GM23338 (cell line): ENCODE data around the gene ZFP64. TPM values are rescaled to one million over a fixed set of nuclear protein-coding genes. Genes with fewer than 3 reads are reported as not detected.

Experiments used
- ATAC-seq: fragments of 200-7000 bp; cut with Tn5 transposase; 3 replicates; pipeline ENCODE4 v1.9.1; 2020
- DNase-seq: peaks from one replicate; pipeline ENCODE4 v3.0.0-alpha.2; 2015; ENCODE audit warnings: low spot score
- H2AFZ ChIP-seq: fragments of 200-600 bp; sonication (generic); 2 replicates; pipeline ENCODE4 v1.8.0; 2016; ENCODE audit warnings: antibody characterized with exemption, mild to moderate bottlenecking, moderate library complexity
- H3F3A ChIP-seq: fragments of 200-600 bp; sonication (generic); replicated peaks from 2 replicates; pipeline ENCODE4 v1.8.0; 2017; ENCODE audit warnings: antibody characterized with exemption, mixed run types, low read depth
- H3K27ac ChIP-seq: fragments of 200-600 bp; sonication (generic); 2 replicates; pipeline ENCODE4 v1.6.1; 2016; ENCODE audit warnings: low read depth
- H3K27me3 ChIP-seq: fragments of 200-600 bp; sonication (generic); 2 replicates; pipeline ENCODE4 v1.8.0; 2016; ENCODE audit warnings: mild to moderate bottlenecking, mixed run types, moderate library complexity; ENCODE audit not compliant: insufficient read depth
- H3K36me3 ChIP-seq: fragments of 200-600 bp; sonication (generic); 2 replicates; pipeline ENCODE4 v1.8.0; 2016; ENCODE audit warnings: mild to moderate bottlenecking; ENCODE audit not compliant: insufficient read depth
- H3K4me1 ChIP-seq: fragments of 200-600 bp; sonication (generic); 2 replicates; pipeline ENCODE4 v1.8.0; 2016; ENCODE audit warnings: mild to moderate bottlenecking, moderate library complexity; ENCODE audit not compliant: insufficient read depth
- H3K4me2 ChIP-seq: fragments of 200-600 bp; sonication (generic); 2 replicates; pipeline ENCODE4 v1.7.1; 2017; ENCODE audit warnings: mixed run types
- H3K4me3 ChIP-seq: fragments of 200-600 bp; sonication (generic); 2 replicates; pipeline ENCODE4 v1.6.1; 2016; ENCODE audit warnings: mixed run types
- H3K79me2 ChIP-seq: fragments of 200-600 bp; sonication (generic); replicated peaks from 2 replicates; pipeline ENCODE4 v1.8.0; 2017; ENCODE audit warnings: mild to moderate bottlenecking; ENCODE audit not compliant: insufficient read depth
- H3K9me2 ChIP-seq: fragments of 200-600 bp; sonication (generic); 2 replicates; pipeline ENCODE4 v1.8.0; 2017; ENCODE audit not compliant: insufficient read depth
- H4K20me1 ChIP-seq: fragments of 200-600 bp; sonication (generic); replicated peaks from 2 replicates; pipeline ENCODE4 v1.8.0; 2017; ENCODE audit warnings: mild to moderate bottlenecking; ENCODE audit not compliant: insufficient read depth
- H3K27ac Mint-ChIP-seq: 2 replicates; pipeline ENCODE4 v1.8.0; 2020; ENCODE audit warnings: inconsistent platforms, mild to moderate bottlenecking, moderate library complexity, mixed read lengths
- H3K27me3 Mint-ChIP-seq: 3 replicates; pipeline ENCODE4 v1.8.0; 2022; ENCODE audit warnings: low read depth, mild to moderate bottlenecking, moderate library complexity, mixed read lengths, inconsistent platforms; ENCODE audit not compliant: insufficient read depth, poor library complexity
- H3K36me3 Mint-ChIP-seq: 3 replicates; pipeline ENCODE4 v1.8.0; 2021; ENCODE audit warnings: low read depth, mild to moderate bottlenecking, inconsistent platforms, moderate library complexity, mixed read lengths
- H3K4me1 Mint-ChIP-seq: 3 replicates; pipeline ENCODE4 v1.8.0; 2020; ENCODE audit warnings: mild to moderate bottlenecking, inconsistent platforms, mixed read lengths
- H3K4me3 Mint-ChIP-seq: 3 replicates; pipeline ENCODE4 v1.8.0; 2021; ENCODE audit warnings: moderate library complexity, mild to moderate bottlenecking, inconsistent platforms, mixed read lengths
- H3K9me3 Mint-ChIP-seq: 3 replicates; pipeline ENCODE4 v1.8.0; 2020; ENCODE audit warnings: moderate library complexity, mild to moderate bottlenecking, inconsistent platforms, mixed read lengths
- CREB1 ChIP-seq: fragments of 250-450 bp; sonication (Bioruptor Pico); IDR thresholded peaks from 2 replicates; pipeline ENCODE4 v1.5.0; 2020; ENCODE audit warnings: low read depth, mild to moderate bottlenecking, moderate library complexity
- CTCF ChIP-seq, 2 experiments: fragments of 200-600 bp in 1 of 2; sonication (generic) in 1 of 2; conservative IDR thresholded peaks; 2 replicates each; pipeline versions ENCODE4 v1.5.1 to v1.6.1; 2016 to 2017; ENCODE audit warnings: antibody characterized with exemption in 2 of 2, low read depth in 2 of 2, mild to moderate bottlenecking in 2 of 2, moderate library complexity in 1 of 2
- ETS1 ChIP-seq: IDR thresholded peaks from 2 replicates; pipeline ENCODE4 v1.6.1; 2016; ENCODE audit warnings: antibody characterized with exemption
- EZH2 ChIP-seq: fragments of 200-600 bp; sonication (generic); IDR thresholded peaks from one replicate; pipeline ENCODE4 v1.8.0; 2017; ENCODE audit warnings: antibody characterized with exemption, mild to moderate bottlenecking, low read depth; ENCODE audit not compliant: unreplicated experiment
- EZH2phosphoT487 ChIP-seq: fragments of 200-600 bp; sonication (generic); IDR thresholded peaks from one replicate; pipeline ENCODE4 v1.8.1; 2018; ENCODE audit warnings: antibody characterized with exemption; ENCODE audit not compliant: unreplicated experiment
- JUNB ChIP-seq: IDR thresholded peaks from one replicate; pipeline ENCODE4 v1.6.1; 2016; ENCODE audit warnings: antibody characterized with exemption; ENCODE audit not compliant: unreplicated experiment
- NANOG ChIP-seq: IDR thresholded peaks from 2 replicates; pipeline ENCODE4 v1.6.1; 2016; ENCODE audit warnings: antibody characterized with exemption, borderline replicate concordance
- REST ChIP-seq: IDR thresholded peaks from one replicate; pipeline ENCODE4 v1.6.1; 2018; ENCODE audit warnings: antibody characterized with exemption; ENCODE audit not compliant: unreplicated experiment
- STAT1 ChIP-seq: IDR thresholded peaks from one replicate; pipeline ENCODE4 v1.6.1; 2016; ENCODE audit warnings: antibody characterized with exemption; ENCODE audit not compliant: unreplicated experiment
- ZNF114 ChIP-seq: fragments of 250-450 bp; sonication (Bioruptor Pico); IDR thresholded peaks from 2 replicates; pipeline ENCODE4 v1.5.0; 2020; ENCODE audit warnings: mild to moderate bottlenecking, moderate library complexity
- ZNF331 ChIP-seq: fragments of 250-450 bp; sonication (Bioruptor Pico); IDR thresholded peaks from 2 replicates; pipeline ENCODE4 v1.5.0; 2020; ENCODE audit warnings: low read depth, mild to moderate bottlenecking, moderate library complexity
- ZNF462 ChIP-seq: fragments of 250-450 bp; sonication (Bioruptor Pico); IDR thresholded peaks from 2 replicates; pipeline ENCODE4 v1.5.0; 2020; ENCODE audit warnings: mild to moderate bottlenecking, moderate library complexity
- polyA plus RNA-seq: library from polyadenylated mRNA; unstranded; fragments of >200 nt; fragmentation: Nextera tagmentation; extraction: Ambion mirVana; gene quantifications from 2 replicates; pipeline ENCODE4 v1.2.1, GENCODE V29; 2016
- total RNA-seq: library from RNA; depleted of rRNA; stranded (reverse); fragments of >200 nt; shearing (Covaris generic); gene quantifications from 2 replicates; pipeline ENCODE4 v1.2.3, GENCODE V29; 2014

ZFP64 gene
- total and polyA plus RNA-seq, 2 experiments from 2014 or later = 9.6 to 30.4 TPM

- Mint-ChIP-seq H3K27me3 (no peaks in the 10 kb centered on the region), H3K9me3 (no peaks in the 10 kb centered on the region), H3K4me1 (no peaks in the 10 kb centered on the region), H3K4me3 (no peak overlapping the region), H3K27ac (no peak overlapping the region), H3K36me3 (no peaks in the 10 kb centered on the region)
- Histone ChIP-seq H3K79me2 (no peaks in the 10 kb centered on the region), H3K4me3 (no peak overlapping the region), H3K27ac (no peak overlapping the region), H3K9me2 (no peaks in the 10 kb centered on the region), H3K27me3 (no peaks in the 10 kb centered on the region), H3K4me2 (no peak overlapping the region), H3F3A (no peaks in the 10 kb centered on the region), H4K20me1 (no peaks in the 10 kb centered on the region), H3K4me1 (no peaks in the 10 kb centered on the region), H2AFZ (no peak overlapping the region), H3K36me3 (no peaks in the 10 kb centered on the region)
- DNase-seq = no peak
- TF ChIP-seq CTCF (conservative IDR thresholded peaks at IDR 0.05; ENCODE audit: low read depth in 2 of 2) (no peak), ETS1 (no peak), NANOG (no peak), REST (no peak), STAT1 (no peak), CREB1 (CRISPR knock-in tag) (no peak), JUNB (no peak), ZNF462 (CRISPR knock-in tag) (no peak), ZNF114 (CRISPR knock-in tag) (no peak), EZH2phosphoT487 (no peak), EZH2 (no peak), ZNF331 (CRISPR knock-in tag) (no peak)
- ATAC-seq = no peak
Observed at GRCh38 chr20:52240802-52241201, 49.2 kb upstream of the ZFP64 start.
